ENCODE results near the gene LENEP.

GRCh38 chr1:154953611-154954038 lies 39.8 kb upstream of the LENEP start:
- TF ChIP-seq EZH2 (IDR thresholded peaks at IDR 0.05; ENCODE audit: insufficient read depth, poor library complexity, severe bottlenecking) = no peak
- no peak for TF ChIP-seq EZH2phosphoT487 (IDR thresholded peaks at IDR 0.05; ENCODE audit: insufficient read depth, low read depth)

Measured in GM23248 (cell line).